Astrocyte of the cerebellum (primary cell): ENCODE data around the gene MYO5A.

ENCODE experiments used
- DNase-seq: peaks from one replicate; pipeline ENCODE4 v3.0.0-alpha.2; 2011; ENCODE audit warnings: low read depth
- H3K4me3 ChIP-seq: 2 replicates; pipeline ENCODE4 v1.5.1; 2011; ENCODE audit warnings: mild to moderate bottlenecking, low read depth, low read length, moderate library complexity
- CTCF ChIP-seq: IDR thresholded peaks from 2 replicates; pipeline ENCODE4 v1.5.1; 2012; ENCODE audit warnings: low read length, low read depth, moderate library complexity, mild to moderate bottlenecking; ENCODE audit errors: missing control alignments
- in situ Hi-C: cut with HindIII; loops from 2 replicates; pipeline ENCODE4 v1.10.0; 2017; ENCODE audit warnings: low sequenced_read_pairs

The MYO5A gene

GRCh38 chr15:52486003-52486996 is 42.4 kb downstream of the MYO5A start:
- no peak for DNase-seq
- H3K4me3 ChIP-seq: no peak overlapping the region
- TF ChIP-seq CTCF: no peak
- in situ Hi-C loops: no loop called here

- no peak for DNase-seq
- in situ Hi-C loops: no loop called here
- TF ChIP-seq CTCF: no peak
- no peak overlapping the region for H3K4me3 ChIP-seq
Observed at GRCh38 chr15:52485290-52485689, 43.4 kb downstream of the MYO5A start.

GRCh38 chr15:52483707-52484106 is 45.0 kb downstream of the MYO5A start:
- TF ChIP-seq CTCF: no peak
- no peak overlapping the region for H3K4me3 ChIP-seq
- peak; percentile 38 for DNase-seq
- in situ Hi-C loops: no loop called here

GRCh38 chr15:52481915-52482314 is 46.8 kb downstream of the MYO5A start:
- H3K4me3 ChIP-seq: no peak overlapping the region
- DNase-seq: peak; percentile 80
- in situ Hi-C loops: no loop called here
- no peak for TF ChIP-seq CTCF

- in situ Hi-C loops: no loop called here
- H3K4me3 ChIP-seq: no peak overlapping the region
- no peak for TF ChIP-seq CTCF
- DNase-seq: no peak
Observed at GRCh38 chr15:52480990-52481389, 47.7 kb downstream of the MYO5A start.

GRCh38 chr15:52466716-52467115 is 62.0 kb downstream of the MYO5A start:
- DNase-seq: no peak
- no peak for TF ChIP-seq CTCF
- in situ Hi-C loops: no loop called here
- no peak overlapping the region for H3K4me3 ChIP-seq
